Measurements from ENCODE around the gene CD164. TPM values are rescaled to one million over a fixed set of nuclear protein-coding genes. Genes with fewer than 3 reads are reported as not detected.

CD164 gene
- total RNA-seq, 4 donors from 2014 or later = 64.0 to 314 (median 182) TPM

DNA sequence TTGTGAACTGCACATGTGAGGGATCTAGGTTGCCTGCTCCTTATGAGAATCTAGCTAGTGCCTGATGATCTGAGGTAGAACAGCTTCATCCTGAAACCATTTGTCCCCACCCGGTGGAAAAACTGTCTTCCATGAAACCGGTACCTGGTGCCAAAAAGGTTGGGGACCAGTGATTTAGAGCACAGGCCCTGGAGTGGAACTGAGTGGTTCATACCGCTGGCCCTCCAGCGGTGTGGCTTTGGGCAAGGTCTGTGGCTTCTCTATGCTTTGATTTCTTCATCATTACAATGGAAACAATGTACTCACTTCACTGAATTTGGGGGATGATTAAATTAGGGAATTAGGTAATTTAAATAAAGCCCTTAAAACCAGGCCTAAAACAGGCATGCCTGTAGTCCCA lies 36.3 kb downstream of the CD164 start:
- no peak for DNase-seq
- no peak overlapping the region for H3K4me3 ChIP-seq
- H3K4me1 ChIP-seq = no peaks in the 10 kb centered on the region
- no peaks in the 10 kb centered on the region for H3K27me3 ChIP-seq
- no peak overlapping the region for H3K27ac ChIP-seq
- intact Hi-C loops (cut with DNase I; ENCODE audit: low total_unique reads) = no loop called here
- no peaks in the 10 kb centered on the region for H3K9me3 ChIP-seq
- TF ChIP-seq POLR2A (IDR thresholded peaks at IDR 0.05) = no peak
- TF ChIP-seq CTCF (IDR thresholded peaks at IDR 0.05) = no peak
- H3K36me3 ChIP-seq = no peaks in the 10 kb centered on the region

- Histone ChIP-seq H3K27ac (no peak overlapping the region), H3K4me3 (no peak overlapping the region), H3K27me3 (no peaks in the 10 kb centered on the region), H3K36me3 (no peaks in the 10 kb centered on the region), H3K9me3 (no peaks in the 10 kb centered on the region), H3K4me1 (no peaks in the 10 kb centered on the region)
- no peak for TF ChIP-seq CTCF (IDR thresholded peaks at IDR 0.05)
- no peak for TF ChIP-seq POLR2A (IDR thresholded peaks at IDR 0.05)
- no peak for DNase-seq
- intact Hi-C loops (cut with DNase I; ENCODE audit: low total_unique reads) = no loop called here
These were observed 38.0 kb downstream of the CD164 start for GRCh38 chr6:109344226-109344625.

DNA sequence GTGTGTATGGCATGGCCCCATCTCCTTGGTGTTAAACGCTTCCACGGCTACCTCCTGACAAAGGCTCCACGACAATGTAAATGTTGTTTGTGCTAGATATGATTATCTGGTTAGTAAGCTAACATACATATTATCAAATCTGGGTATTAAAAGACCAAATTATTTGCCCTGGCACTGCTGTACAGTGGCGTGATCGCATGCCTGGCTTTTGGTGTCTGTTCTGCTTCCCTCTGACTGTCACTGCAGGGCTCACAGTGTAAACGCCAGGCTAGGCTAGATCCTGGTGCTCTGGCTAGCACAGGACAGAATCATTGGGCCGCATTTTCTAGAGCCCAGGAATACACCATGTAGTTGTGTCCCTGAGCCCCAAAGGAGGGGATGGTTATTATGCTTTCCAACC lies 38.7 kb downstream of the CD164 start:
- H3K9me3 ChIP-seq = no peaks in the 10 kb centered on the region
- H3K4me1 ChIP-seq = no peaks in the 10 kb centered on the region
- no peaks in the 10 kb centered on the region for H3K36me3 ChIP-seq
- intact Hi-C loops (cut with DNase I; ENCODE audit: low total_unique reads) = no loop called here
- H3K27me3 ChIP-seq = no peaks in the 10 kb centered on the region
- TF ChIP-seq POLR2A (IDR thresholded peaks at IDR 0.05) (no peak), CTCF (IDR thresholded peaks at IDR 0.05) (no peak)
- H3K4me3 ChIP-seq = no peak overlapping the region
- no peak overlapping the region for H3K27ac ChIP-seq
- no peak for DNase-seq

DNA sequence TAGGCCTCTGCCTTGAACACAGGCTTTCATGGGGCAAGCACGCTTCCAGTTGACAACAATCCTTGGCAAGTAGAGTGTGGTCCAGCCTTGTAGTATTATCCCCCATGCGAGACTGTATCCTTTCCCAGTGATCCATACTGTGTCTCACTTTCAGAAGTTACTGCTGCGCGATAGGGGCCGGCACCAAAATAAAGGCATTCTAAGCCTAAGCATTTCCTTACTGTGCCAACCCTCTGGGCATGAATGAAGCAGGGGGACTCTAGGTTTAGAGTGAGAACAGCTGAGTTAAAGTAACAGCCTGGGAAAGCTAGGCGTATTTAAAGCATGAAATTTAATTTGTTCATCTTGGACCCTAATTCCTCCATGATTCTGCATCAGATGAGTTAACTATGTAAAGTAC lies 39.4 kb downstream of the CD164 start:
- TF ChIP-seq CTCF (IDR thresholded peaks at IDR 0.05) (no peak), POLR2A (IDR thresholded peaks at IDR 0.05) (no peak)
- Histone ChIP-seq H3K4me1 (no peaks in the 10 kb centered on the region), H3K4me3 (no peak overlapping the region), H3K36me3 (no peaks in the 10 kb centered on the region), H3K27me3 (no peaks in the 10 kb centered on the region), H3K27ac (no peak overlapping the region), H3K9me3 (no peaks in the 10 kb centered on the region)
- no peak for DNase-seq
- intact Hi-C loops (cut with DNase I; ENCODE audit: low total_unique reads) = no loop called here

GRCh38 chr6:109342506-109342905 lies 39.8 kb downstream of the CD164 start:
- H3K27me3 ChIP-seq = no peaks in the 10 kb centered on the region
- intact Hi-C loops (cut with DNase I; ENCODE audit: low total_unique reads) = no loop called here
- H3K4me3 ChIP-seq = no peak overlapping the region
- H3K36me3 ChIP-seq = no peaks in the 10 kb centered on the region
- no peak overlapping the region for H3K27ac ChIP-seq
- no peaks in the 10 kb centered on the region for H3K4me1 ChIP-seq
- no peak for DNase-seq
- TF ChIP-seq CTCF (IDR thresholded peaks at IDR 0.05) = no peak
- no peak for TF ChIP-seq POLR2A (IDR thresholded peaks at IDR 0.05)
- no peaks in the 10 kb centered on the region for H3K9me3 ChIP-seq
